Dendritic cell treated with granulocyte-macrophage colony-stimulating factor and Interleukin-4, amounts not matched to agents 40 ng/mL and 50 ng/mL, for 4 days (primary cell): ENCODE data around the gene SP2.
"Not testable (repeated sequence)": the region's sequence is repeated elsewhere in the genome, so short reads cannot be mapped to it uniquely, and the experiment has no call there.

Experiments used
- H3K27ac Mint-ChIP-seq: one replicate; pipeline ENCODE4 v1.8.0; 2022; ENCODE audit warnings: mild to moderate bottlenecking, mixed read lengths
- H3K27me3 Mint-ChIP-seq: one replicate; pipeline ENCODE4 v1.8.0; 2022; ENCODE audit warnings: mild to moderate bottlenecking, mixed read lengths
- H3K36me3 Mint-ChIP-seq: one replicate; pipeline ENCODE4 v1.8.0; 2022; ENCODE audit warnings: low read depth, mixed read lengths
- H3K4me1 Mint-ChIP-seq: one replicate; pipeline ENCODE4 v1.8.0; 2022; ENCODE audit warnings: low read depth, mixed read lengths
- H3K4me3 Mint-ChIP-seq: one replicate; pipeline ENCODE4 v1.8.0; 2022; ENCODE audit warnings: mild to moderate bottlenecking, moderate library complexity, mixed read lengths
- H3K9me3 Mint-ChIP-seq: one replicate; pipeline ENCODE4 v1.8.0; 2022; ENCODE audit warnings: mixed read lengths
- intact Hi-C: fragments of 100-400 bp; cut with micrococcal nuclease; formaldehyde crosslinking; loops from one replicate; pipeline ENCODE4 v1.15.0; 2022

The SP2 gene

GRCh38 chr17:47931848-47932247, 35.8 kb downstream of the SP2 start:
- Mint-ChIP-seq H3K4me1 (peaks cover 4% of the 10 kb centered on the region), H3K36me3 (peaks cover 46% of the 10 kb centered on the region), H3K27ac (no peak overlapping the region), H3K9me3 (no peaks in the 10 kb centered on the region), H3K4me3 (no peak overlapping the region), H3K27me3 (no peaks in the 10 kb centered on the region)
- intact Hi-C loops: no loop called here

- H3K36me3 Mint-ChIP-seq: peaks cover 19% of the 10 kb centered on the region
- intact Hi-C loops: no loop called here
- H3K9me3 Mint-ChIP-seq: no peaks in the 10 kb centered on the region
- no peaks in the 10 kb centered on the region for H3K27me3 Mint-ChIP-seq
- H3K4me3 Mint-ChIP-seq: no peak overlapping the region
- peaks cover 7% of the 10 kb centered on the region for H3K4me1 Mint-ChIP-seq
- H3K27ac Mint-ChIP-seq: no peak overlapping the region
Measured at GRCh38 chr17:47934856-47935255, 38.8 kb downstream of the SP2 start.

GRCh38 chr17:47935468-47935867, 39.4 kb downstream of the SP2 start:
- H3K27ac Mint-ChIP-seq, H3K9me3 Mint-ChIP-seq, intact Hi-C loops, H3K27me3 Mint-ChIP-seq, H3K4me3 Mint-ChIP-seq: not testable (repeated sequence)
- peaks cover 14% of the 10 kb centered on the region for H3K4me1 Mint-ChIP-seq
- peaks cover 13% of the 10 kb centered on the region for H3K36me3 Mint-ChIP-seq

GRCh38 chr17:47935961-47936360, 39.9 kb downstream of the SP2 start:
- intact Hi-C loops: no loop called here
- Mint-ChIP-seq H3K36me3 (peaks cover 12% of the 10 kb centered on the region), H3K27ac (no peak overlapping the region), H3K27me3 (no peaks in the 10 kb centered on the region), H3K4me3 (no peak overlapping the region), H3K4me1 (peaks cover 18% of the 10 kb centered on the region), H3K9me3 (no peaks in the 10 kb centered on the region)

GRCh38 chr17:47937941-47938340, 41.9 kb downstream of the SP2 start:
- no peaks in the 10 kb centered on the region for H3K9me3 Mint-ChIP-seq
- H3K36me3 Mint-ChIP-seq: peaks cover 13% of the 10 kb centered on the region
- H3K27me3 Mint-ChIP-seq: no peaks in the 10 kb centered on the region
- intact Hi-C loops: no loop called here
- H3K4me3 Mint-ChIP-seq: no peak overlapping the region
- H3K27ac Mint-ChIP-seq: no peak overlapping the region
- H3K4me1 Mint-ChIP-seq: peaks cover 33% of the 10 kb centered on the region

- H3K4me1 Mint-ChIP-seq: peaks cover 65% of the 10 kb centered on the region
- no peaks in the 10 kb centered on the region for H3K9me3 Mint-ChIP-seq
- peaks cover 43% of the 10 kb centered on the region for H3K36me3 Mint-ChIP-seq
- peak within 1 kb of the TSS; percentile 87 for H3K27ac Mint-ChIP-seq
- intact Hi-C loops: loop anchor here (2.0 kb wide), 1 partner anchor 47 kb away; no protein-coding TSS in a partner anchor
- H3K27me3 Mint-ChIP-seq: no peaks in the 10 kb centered on the region
- H3K4me3 Mint-ChIP-seq: peak within 1 kb of the TSS; percentile 86
Measured at GRCh38 chr17:47941246-47942095, 45.4 kb downstream of the SP2 start, which contains the start of gene PNPO. PNPO (plus strand) TSS chr17:47941571; CDS start chr17:47941676, 105 bp downstream.

GRCh38 chr17:47942096-47942510, 46.1 kb downstream of the SP2 start:
- intact Hi-C loops: no loop called here
- Mint-ChIP-seq H3K9me3 (no peaks in the 10 kb centered on the region), H3K36me3 (peaks cover 50% of the 10 kb centered on the region), H3K4me3 (peak overlapping the region; percentile 86), H3K27ac (peak overlapping the region; percentile 87), H3K4me1 (peaks cover 65% of the 10 kb centered on the region), H3K27me3 (no peaks in the 10 kb centered on the region)

- Mint-ChIP-seq H3K27ac (peak overlapping the region; percentile 87), H3K9me3 (no peaks in the 10 kb centered on the region), H3K4me1 (peaks cover 69% of the 10 kb centered on the region), H3K4me3 (peak overlapping the region; percentile 86), H3K36me3 (peaks cover 54% of the 10 kb centered on the region), H3K27me3 (no peaks in the 10 kb centered on the region)
- intact Hi-C loops: no loop called here
Measured at GRCh38 chr17:47942568-47942967, 46.5 kb downstream of the SP2 start.

GRCh38 chr17:47945080-47945479, 49.0 kb downstream of the SP2 start:
- H3K27ac Mint-ChIP-seq: peak overlapping the region; percentile 74
- intact Hi-C loops: no loop called here
- peak overlapping the region; percentile 30 for H3K4me3 Mint-ChIP-seq
- H3K4me1 Mint-ChIP-seq: peaks cover 87% of the 10 kb centered on the region
- no peaks in the 10 kb centered on the region for H3K9me3 Mint-ChIP-seq
- H3K36me3 Mint-ChIP-seq: peaks cover 72% of the 10 kb centered on the region
- no peaks in the 10 kb centered on the region for H3K27me3 Mint-ChIP-seq

GRCh38 chr17:47945529-47946508, 49.8 kb downstream of the SP2 start:
- Mint-ChIP-seq H3K4me1 (peaks cover 87% of the 10 kb centered on the region), H3K36me3 (peaks cover 71% of the 10 kb centered on the region), H3K9me3 (no peaks in the 10 kb centered on the region), H3K4me3 (no peak overlapping the region), H3K27ac (peak overlapping the region; percentile 74), H3K27me3 (no peaks in the 10 kb centered on the region)
- intact Hi-C loops: no loop called here

GRCh38 chr17:47946516-47946915, 50.5 kb downstream of the SP2 start:
- Mint-ChIP-seq H3K27ac (peak overlapping the region; percentile 74), H3K4me3 (no peak overlapping the region)

GRCh38 chr17:47946929-47947397, 50.9 kb downstream of the SP2 start:
- H3K4me1 Mint-ChIP-seq: peaks cover 88% of the 10 kb centered on the region
- H3K27me3 Mint-ChIP-seq: no peaks in the 10 kb centered on the region
- H3K9me3 Mint-ChIP-seq: no peaks in the 10 kb centered on the region
- no peak overlapping the region for H3K4me3 Mint-ChIP-seq
- intact Hi-C loops: no loop called here
- H3K36me3 Mint-ChIP-seq: peaks cover 60% of the 10 kb centered on the region
- H3K27ac Mint-ChIP-seq: peak overlapping the region; percentile 74

More at GRCh38 chr17:47946516-47946915, 50.5 kb downstream of the SP2 start:
- intact Hi-C loops: no loop called here
- peaks cover 64% of the 10 kb centered on the region for H3K36me3 Mint-ChIP-seq
- no peaks in the 10 kb centered on the region for H3K27me3 Mint-ChIP-seq
- H3K9me3 Mint-ChIP-seq: no peaks in the 10 kb centered on the region
- peaks cover 88% of the 10 kb centered on the region for H3K4me1 Mint-ChIP-seq

GRCh38 chr17:47948706-47949196, 52.7 kb downstream of the SP2 start:
- Mint-ChIP-seq H3K4me1 (peaks cover 89% of the 10 kb centered on the region), H3K9me3 (no peaks in the 10 kb centered on the region), H3K27ac (peak overlapping the region; percentile 67), H3K27me3 (no peaks in the 10 kb centered on the region), H3K36me3 (peaks cover 64% of the 10 kb centered on the region), H3K4me3 (no peak overlapping the region)
- intact Hi-C loops: loop anchor here (1.0 kb wide), 2 partner anchors 22 to 70 kb away; no protein-coding TSS in a partner anchor
